ENCODE measurements around the gene CAPRIN2.

Gene CAPRIN2

DNA sequence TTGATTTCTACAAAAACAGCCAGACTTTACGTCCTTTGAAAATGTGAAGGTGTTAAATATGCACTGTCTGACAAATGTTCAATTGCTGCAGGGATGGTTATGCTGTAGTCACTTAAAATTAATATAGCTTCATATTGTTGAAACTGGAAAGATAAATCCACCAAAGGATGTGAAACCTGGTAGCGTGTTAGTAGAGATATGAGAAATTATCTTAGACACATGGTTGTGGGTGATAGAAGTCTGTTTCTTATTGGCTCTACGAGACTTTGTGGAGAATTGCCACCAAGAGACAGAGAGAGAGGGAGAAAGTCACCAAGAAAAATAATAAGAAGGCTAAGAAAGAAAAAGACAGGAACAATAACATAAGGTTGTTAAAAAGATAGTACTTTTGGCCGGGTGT lies 2.6 kb upstream of the CAPRIN2 start:
- DNase-seq: no peak

DNA sequence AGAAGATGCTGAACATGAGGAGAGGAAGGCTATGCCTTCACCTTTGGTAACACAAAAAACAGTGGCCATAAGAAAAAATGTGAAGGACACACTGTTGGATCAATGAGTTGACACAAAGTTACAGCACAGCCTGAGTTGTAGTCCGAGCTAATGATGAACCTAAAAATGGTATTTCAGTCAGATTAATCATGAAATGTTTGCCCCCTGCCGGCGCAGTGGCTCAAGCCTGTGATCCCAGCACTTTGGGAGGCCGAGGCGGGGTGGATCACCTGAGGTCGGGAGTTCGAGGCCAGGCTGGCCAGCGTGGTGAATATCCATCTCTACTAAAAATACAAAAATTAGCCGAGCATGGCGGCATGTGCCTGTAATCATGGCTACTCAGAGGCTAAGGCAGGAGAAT lies 1.3 kb upstream of the CAPRIN2 start:
- no peak for DNase-seq

DNA sequence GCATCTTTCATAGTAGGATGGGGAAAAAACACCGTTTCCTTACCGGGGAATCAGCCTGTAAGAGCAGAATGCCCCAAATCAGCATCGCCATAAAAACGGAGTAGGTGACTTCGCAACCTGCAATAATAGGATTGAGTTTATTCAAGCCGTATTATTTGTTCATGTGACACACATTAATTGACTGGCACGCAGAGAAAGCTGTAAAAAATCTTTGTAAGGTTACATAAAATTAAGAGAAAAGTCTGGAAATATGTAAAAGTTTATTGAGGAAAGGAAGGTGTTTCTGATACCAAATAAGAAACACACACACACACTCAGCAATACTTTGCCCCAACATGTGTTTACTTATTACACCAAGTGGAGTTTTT lies 628 bp upstream of the CAPRIN2 start:
- no peak for DNase-seq

DNA sequence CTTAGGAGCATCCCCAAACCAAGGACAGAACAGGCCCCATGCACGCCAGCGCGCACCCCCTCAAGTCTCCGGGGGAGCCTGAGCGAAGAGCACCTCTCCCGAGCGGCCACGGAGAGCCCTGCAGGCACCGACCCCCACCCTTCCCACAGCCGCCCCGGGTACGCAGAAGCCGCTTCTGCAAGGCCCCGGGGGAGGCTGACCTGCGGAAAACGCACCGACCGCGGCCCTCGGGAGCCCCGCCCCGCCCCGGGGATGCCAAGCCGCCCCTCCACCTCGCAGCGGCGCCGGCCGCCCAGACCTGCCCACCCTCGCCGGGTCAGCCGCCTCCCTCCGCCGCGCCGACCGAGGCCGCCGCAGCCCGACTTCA lies 385 bp downstream of the CAPRIN2 start:
- no peak for DNase-seq

DNA sequence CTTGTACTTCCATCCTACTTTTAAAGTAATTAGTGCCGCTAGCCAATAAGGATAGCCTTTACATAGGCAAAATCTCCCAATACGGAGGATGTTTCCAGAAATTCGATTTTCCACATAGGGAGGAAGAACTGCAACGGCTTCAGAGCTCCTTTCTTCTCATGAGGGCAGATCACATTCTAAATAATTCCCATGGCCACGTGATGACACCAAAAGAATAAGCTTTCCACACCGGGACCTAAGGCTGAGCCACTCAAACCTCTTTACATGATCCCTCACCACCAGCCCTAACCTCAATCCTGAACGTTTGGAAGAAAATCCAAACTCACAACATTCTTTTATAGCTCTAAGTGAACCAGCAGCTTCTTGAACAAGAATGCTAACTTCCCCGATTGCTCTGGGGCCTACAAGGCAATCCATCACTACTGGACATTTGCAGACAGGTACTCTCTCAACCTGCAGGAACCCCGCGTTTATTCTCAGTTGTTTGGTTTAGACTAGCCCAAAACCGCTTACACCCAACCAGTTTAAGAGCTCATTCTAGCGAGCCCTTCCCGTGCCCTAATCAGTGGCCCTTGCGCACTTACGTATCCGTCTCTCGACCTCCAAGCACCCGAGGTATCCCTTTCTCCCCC lies 884 bp downstream of the CAPRIN2 start:
- DNase-seq: no peak

DNA sequence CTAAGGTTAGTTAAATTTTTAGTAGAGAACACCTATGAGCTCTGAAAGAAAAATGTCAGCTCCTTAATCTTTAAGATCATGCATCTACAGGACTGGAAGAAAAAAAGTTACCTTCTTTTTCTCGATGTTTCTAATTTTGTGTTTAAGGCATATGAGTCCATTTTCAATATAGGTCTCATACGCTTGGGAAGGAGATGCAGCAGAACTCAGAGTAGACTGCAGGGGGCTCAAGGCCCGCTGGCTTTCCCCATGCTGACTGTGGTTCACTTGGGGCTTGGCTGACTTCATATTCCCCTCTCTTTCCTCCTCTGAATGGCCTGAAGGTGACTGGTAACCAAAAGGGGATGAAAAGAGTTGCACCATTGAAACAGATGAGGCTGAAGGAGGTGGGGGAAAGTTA lies 1.5 kb downstream of the CAPRIN2 start:
- no peak for DNase-seq

DNA sequence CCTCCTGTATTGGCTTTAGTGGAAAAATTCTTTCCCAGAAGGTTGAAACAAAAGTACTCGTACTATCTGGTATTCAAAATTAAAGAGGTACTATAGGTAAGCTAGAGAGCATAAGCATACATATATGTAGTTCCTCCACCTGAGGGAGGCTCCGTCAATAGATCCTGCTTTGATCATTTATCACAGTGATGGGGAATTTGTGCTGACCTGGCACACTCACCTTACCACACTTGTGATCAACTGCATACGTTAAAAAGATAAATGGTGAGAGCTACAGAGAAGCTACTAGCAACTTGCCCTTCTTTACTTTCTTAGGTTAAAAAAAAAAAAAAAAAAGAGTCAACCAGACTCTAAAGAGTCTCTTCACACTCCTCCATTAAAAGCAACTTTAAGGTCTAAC lies 2.5 kb downstream of the CAPRIN2 start:
- no peak for DNase-seq

DNA sequence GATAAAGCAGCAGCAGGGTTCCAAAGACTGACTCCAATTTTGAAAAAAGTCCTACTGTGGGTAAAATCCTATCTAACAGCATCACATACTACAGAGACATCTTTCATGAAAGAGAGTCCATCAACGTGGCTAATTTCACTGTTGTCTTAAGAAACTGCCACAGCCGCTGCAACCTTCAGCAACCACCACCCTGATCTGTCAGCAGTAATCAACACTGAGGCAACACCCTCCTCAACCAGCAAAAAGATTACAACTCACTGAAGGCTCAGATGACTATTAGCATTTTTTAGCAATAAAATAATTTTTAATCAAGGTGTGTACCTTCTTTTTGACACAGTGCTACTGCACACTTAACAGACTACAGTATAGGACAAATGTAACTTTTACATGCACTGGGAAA lies 6.6 kb downstream of the CAPRIN2 start:
- no peak for DNase-seq

DNA sequence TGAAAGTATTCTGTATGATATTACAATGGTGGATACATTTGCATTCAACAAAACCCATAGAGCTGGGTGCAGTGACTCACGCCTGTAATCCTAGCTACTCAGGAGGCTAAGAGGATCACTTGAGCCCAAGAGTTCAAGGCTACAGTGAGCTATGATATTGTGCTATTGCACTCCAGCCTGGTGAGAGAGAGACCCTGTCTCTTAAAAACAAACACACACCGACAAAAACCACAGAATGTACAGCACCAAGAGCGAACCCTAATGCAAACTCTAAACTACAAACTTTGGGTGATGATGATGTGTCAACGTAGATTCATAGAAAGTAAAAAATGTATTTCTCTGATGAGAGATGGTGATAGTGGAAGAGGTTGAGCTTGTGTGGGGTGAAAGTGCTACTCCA lies 8.6 kb downstream of the CAPRIN2 start:
- DNase-seq: no peak

DNA sequence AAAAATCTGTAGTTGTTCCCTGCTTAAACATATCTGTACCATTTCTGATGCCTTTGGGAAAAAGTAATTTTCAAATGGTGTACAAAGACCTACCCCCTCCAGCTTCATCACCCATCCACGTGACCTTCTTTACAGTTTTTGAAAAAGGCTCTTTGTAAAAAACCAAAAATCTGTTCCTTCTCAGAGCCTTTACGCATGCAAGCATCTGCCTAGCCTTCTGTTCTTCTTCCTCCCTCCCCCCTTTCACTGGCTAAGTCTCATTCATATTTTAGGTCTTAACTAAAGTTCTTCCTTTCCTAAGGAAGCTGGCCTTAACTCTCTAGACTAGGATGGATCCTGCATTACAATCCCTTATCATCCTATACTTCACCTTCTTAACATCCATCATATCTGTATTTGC lies 10.4 kb downstream of the CAPRIN2 start:
- no peak for DNase-seq

DNA sequence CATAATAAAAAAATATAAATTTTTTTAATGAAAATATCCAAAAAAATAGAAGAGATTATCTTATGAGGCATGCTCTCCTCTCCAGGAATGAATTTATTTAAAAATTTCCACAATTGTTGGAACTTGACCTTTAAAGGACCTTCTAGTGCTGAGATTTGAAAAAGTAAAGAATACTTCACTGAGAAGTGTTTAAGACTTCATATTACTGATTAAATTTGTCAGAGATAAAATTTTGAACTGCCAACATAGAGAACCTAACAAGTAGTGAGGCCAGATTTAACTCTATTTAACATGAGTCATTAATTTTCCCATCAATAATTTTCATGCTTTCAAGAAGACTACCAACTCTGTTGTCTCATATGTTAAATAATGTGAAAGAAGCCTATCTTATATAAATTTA lies 14.5 kb downstream of the CAPRIN2 start:
- no peak for DNase-seq

DNA sequence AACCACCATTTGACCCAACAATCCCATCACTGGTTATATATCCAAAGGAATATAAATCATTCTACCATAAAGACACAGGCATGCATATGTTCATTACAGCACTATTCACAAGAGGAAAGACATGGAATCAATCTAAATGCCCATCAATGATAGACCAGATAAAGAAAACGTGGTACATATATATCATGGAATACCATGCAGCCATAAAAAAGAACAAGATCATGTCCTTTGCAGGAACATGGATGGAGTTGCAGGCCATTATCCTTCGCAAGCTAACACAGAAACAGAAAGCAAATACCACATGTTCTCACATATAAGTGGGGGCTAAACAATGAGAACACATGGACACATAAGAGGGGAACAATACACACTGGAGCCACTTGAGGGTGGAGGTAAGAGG lies 15.7 kb downstream of the CAPRIN2 start:
- DNase-seq: no peak

DNA sequence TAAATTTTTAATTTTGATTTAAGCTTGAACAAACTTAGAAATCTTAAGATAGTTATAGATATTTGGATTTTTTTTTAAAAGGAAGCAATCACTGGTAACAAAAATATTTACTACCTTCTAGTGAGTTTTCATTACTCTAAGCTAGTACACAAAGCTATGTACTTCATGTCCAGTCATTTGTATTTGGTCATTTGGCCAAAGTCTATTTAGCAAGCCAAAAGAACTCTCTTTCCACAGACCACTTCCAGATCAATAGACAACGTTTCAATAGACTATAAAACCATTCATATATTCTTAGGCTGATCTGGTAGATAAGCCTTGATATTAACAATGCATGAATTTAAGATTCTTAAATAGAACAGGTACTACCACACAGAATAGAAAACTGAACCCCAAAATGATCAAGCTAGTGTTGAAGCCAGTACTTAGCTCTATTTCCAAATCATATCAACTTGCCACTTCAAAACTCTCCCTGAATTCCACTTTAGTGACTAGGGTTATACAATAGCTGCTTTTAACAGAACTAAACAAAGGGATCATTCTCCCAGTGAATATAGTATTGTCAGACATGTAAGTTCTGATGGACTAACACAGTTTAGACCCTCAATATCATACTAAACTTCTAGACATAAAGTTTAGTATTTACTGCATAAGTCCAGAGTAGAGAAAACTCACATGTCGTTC lies 21.7 kb downstream of the CAPRIN2 start:
- DNase-seq: no peak

DNA sequence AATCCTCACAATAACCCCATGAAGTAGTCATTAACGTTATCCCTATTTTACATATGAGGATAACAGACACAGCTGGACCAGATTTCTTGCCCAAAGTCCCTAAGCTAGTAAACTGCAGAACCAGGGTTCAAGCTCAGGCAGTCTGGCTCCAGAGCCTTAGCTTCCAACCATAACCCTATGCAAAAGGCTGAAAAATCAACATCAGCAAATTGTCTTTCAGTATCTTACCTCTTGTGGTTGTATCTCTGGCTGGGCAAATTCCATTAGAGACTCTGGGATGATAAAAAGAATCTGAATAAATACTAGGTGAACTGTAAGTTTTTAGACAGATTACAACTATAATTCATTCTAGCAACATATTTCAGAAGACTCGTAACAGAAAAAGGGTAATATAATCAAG lies 24.7 kb downstream of the CAPRIN2 start:
- DNase-seq: no peak

DNA sequence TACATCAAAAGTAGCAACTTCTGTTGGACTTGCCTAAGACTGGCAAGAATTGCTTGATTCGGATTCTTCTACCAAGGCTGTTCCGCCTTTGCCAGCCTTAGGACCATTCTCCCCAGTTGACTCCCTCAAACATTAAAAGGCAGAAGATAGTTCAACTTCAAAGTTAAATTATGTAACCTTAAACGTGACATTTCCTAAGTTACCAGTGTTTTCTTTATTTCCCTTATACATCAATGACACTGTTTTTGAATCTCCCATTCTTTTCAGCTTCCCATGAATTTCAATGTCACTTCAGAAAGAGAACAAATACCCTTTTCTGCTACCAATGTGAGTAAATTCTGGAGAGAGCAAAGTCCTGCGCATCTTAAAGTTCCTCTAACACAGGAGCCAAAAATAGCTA lies 25.2 kb downstream of the CAPRIN2 start:
- no peak for DNase-seq

DNA sequence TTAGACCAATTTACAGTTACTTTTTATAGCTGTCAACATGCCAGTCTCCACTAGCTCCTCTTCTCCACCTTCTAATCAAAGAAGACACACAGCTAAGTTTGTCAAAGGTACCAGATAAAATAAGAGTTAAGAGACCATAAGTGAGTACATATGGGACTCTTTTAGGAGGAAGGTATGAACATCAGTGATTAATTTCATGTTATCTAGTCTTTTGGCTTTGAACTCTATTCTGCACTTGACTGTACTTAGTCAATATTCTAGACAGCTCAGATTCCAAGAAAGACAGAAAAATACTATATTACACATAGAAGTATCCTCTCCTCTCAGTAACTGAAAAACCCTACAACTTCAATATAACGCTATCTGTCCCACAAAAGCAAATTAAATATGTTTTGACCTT lies 28.1 kb downstream of the CAPRIN2 start:
- DNase-seq: no peak

DNA sequence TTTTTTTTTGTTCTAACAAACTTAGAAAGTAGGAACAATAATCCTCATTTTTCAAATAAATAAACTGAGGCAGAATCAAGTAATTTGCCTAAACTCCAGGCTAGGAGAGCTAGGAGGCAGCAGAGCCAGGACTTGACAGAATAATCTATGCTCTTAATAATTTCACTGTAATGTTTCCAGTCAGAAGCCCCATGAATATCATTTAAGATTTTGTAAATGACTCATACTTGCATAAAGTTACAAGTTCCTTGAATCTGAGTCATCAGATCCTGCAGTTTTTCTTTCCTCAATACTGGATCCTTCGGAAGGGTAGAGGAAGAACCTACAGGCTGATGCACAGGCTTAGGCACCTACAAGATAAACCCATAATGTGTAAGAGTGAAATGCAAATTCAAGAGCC lies 29.0 kb downstream of the CAPRIN2 start:
- no peak for DNase-seq

DNA sequence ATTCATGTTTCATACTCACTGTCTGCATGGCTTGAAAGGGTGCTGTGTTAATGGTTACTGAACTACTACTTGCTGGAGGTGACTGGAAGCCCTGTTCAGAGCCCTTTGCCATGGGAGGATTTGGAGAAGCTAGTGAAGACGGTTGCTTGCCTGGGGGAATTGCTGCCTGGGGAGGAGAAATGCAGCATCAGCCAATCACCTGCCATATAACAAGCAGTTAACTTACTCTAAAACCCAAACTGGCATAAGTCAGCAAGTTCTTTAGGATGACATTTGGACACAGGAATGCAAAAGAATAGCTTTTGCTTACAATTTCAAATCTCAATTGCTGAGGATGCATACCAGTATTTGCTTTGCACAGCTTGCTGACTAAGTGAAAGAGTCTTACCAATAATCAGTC lies 35.7 kb downstream of the CAPRIN2 start:
- DNase-seq: no peak

DNA sequence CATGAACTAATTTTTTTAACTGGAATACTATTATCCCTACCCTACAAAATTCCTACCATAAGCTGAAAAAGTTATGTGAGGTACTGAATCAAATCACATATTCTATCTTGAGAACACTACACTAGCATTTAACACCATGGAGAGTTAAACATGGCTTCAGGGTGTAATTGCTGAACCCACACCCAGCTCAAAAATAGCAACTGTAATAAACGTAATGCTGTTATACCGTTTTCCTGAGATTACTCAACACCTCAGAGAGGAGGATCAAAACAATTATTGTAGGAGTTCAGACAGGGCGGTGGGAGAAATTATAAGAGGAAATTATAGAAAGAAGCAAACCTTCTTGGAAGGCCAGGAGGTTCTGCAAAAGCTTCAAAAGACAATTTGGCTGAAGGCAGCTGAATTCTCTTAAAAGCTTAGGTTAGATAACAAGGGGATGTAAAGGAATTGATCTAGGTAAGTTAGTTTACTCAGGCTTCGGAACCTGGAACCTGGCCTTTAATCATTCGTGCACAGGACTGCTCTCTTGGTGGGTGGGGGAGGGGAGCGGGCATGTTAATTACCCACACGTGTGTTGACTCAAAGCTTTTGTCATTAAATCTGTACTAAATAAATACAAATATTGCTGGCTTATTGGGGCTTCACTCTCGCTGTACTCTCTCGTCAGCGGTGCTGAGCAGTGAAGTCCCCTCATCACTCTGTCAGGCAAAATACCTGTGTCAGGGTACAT lies 47.0 kb downstream of the CAPRIN2 start:
- no peak for DNase-seq

DNA sequence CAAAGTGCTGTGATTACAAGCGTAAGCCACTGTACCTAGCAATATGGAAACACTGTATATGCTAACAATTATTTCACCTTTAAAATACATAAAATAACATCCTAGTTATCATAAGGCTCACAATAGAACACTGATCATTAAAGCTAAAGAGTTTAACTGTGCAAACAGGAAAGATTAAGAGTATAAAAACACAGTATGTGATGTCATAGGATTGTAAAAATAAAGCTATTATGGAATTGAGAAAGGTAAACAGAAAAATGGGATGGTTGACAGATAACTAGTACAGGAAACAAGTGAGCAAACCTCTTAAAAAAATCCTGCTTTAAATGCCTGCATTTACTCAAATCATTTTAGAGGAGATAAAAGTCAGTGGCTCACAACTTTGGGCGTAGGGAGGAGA lies 48.3 kb downstream of the CAPRIN2 start:
- peak; percentile 37 for DNase-seq

DNA sequence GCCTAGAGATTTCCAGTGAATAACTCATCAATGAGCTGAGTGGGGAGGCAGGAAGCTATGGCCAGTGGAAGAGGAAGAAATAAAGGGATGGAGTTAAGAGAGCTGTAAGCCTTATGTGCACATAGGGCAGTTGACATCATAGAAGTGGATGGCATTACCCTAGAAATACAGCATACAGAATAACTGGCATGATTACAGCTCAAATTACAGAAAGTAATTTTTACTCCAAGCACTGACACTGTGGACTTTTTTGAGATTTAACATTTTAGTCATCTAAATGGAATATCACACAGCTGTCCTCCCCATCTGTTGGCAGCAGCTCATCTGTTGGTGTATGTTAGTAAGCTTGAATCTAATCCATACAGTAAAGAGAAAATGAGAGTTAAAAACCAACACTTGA lies 53.7 kb downstream of the CAPRIN2 start:
- no peak for DNase-seq

DNA sequence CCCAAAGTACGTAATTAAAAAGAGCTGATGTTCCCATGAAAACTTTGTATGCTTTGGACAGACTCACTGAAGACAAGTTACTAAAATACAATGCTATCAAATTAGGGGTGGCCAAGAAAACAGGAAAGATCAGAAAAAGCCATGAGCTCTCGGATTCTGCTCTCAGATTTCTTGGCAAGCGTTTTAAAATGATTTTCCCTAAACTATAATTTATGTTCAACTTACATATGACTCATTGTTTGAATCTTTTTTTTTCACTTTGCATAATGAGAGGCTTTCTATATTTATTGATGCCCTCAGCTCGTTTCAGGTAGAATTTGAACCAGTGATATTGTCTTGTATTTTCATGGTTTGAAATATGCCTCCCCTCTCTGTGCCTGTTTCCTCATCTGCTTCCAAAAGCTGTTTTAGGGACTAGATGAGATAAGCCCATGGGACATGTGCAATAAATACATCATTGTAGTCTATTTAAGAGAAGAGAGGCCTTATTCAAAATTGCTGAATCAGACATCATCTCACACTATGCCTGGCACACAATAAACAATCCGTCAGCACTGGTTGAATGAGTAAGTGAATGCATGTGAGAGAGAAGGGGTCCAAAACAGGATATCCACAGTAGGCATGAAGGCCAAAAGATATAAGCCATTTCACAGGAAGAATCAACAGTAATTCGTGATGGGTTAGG lies 54.4 kb downstream of the CAPRIN2 start:
- no peak for DNase-seq

DNA sequence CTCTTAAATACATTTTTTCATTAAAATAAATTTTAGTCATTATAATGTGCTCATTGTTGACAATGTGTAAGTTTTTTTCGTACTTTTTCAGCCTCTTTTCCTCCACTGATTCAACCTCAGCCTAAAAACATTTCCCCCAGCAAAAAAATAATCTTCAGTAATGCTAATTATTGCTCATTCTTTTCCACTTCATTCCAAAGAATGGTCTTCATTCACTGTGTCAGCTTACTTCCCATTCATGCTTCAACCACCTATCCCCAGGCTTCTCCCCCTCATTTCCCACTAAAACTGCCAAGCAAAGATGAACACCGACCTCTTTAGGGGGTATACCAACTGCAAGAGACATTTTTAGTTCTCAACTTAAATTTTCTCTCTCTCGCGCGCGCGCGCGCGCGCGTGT lies 56.4 kb downstream of the CAPRIN2 start:
- DNase-seq: no peak

DNA sequence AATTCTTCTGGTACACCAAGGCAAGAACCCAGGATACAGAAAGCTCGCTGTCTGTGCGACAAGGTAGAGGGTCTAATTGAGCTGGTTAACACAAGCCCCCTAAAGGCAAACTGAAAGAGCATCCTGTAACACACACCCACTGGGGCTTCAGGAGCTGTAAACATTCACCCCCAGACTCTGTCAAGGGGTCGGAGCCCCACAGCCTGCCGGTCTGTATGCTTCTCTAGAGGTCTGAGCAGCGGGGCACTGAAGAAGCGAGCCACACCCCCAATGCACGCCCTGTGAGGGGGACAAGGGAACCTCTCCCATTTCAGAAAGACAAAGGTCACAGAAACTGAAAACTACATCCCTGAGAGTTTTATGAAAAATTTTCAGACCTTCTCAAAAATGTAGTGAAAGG lies 57.8 kb downstream of the CAPRIN2 start:
- no peak for DNase-seq

Data from NCI-H1417 treated with DMSO at 0.1 percent for 48 hours (cell line).